GM13977 (cell line): ENCODE measurements around the gene SLC1A7.

Experiments
- DNase-seq: peaks from one replicate; pipeline ENCODE4 v3.0.0; 2012; ENCODE audit warnings: low spot score
- in situ Hi-C: fragments of 300-500 bp; cut with MboI; formaldehyde crosslinking; loops from one replicate; pipeline ENCODE4 v1.12.0; 2022; ENCODE audit warnings: low sequenced_read_pairs, low pct_unique_long_range_greater_than_20kb, mixed read lengths, inconsistent platforms; ENCODE audit not compliant: unreplicated experiment
- TF ChIP-seq, protein P1 (sequence below): IDR thresholded peaks from 2 replicates; pipeline ENCODE4 v1.5.1; 2012; ENCODE audit warnings: mild to moderate bottlenecking, control low read depth; ENCODE audit not compliant: insufficient read depth; ENCODE audit errors: extremely low read depth, missing control alignments

Gene SLC1A7

DNA sequence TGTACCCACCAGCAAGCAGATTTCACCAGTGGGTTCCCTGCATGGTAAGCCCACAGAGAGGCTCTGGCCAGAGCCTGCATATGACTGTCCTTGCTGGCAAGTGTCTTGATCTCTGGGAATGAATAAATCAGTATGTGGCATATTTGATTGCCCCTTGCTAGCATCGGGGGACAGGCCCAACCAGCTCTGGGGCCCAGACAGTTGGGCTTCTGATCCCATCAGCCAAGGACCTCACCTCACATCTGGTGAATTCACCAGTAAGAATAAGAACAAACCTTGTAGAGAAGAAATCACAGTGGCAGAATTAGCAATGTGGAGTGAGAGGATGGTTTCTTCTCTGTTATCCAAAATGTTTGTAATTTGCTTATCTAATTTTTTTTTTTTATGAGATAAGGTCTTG lies 15.9 kb downstream of the SLC1A7 start:
- TF ChIP-seq, protein P1, sequence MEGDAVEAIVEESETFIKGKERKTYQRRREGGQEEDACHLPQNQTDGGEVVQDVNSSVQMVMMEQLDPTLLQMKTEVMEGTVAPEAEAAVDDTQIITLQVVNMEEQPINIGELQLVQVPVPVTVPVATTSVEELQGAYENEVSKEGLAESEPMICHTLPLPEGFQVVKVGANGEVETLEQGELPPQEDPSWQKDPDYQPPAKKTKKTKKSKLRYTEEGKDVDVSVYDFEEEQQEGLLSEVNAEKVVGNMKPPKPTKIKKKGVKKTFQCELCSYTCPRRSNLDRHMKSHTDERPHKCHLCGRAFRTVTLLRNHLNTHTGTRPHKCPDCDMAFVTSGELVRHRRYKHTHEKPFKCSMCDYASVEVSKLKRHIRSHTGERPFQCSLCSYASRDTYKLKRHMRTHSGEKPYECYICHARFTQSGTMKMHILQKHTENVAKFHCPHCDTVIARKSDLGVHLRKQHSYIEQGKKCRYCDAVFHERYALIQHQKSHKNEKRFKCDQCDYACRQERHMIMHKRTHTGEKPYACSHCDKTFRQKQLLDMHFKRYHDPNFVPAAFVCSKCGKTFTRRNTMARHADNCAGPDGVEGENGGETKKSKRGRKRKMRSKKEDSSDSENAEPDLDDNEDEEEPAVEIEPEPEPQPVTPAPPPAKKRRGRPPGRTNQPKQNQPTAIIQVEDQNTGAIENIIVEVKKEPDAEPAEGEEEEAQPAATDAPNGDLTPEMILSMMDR: no peak
- in situ Hi-C loops: no loop called here
- DNase-seq: no peak

DNA sequence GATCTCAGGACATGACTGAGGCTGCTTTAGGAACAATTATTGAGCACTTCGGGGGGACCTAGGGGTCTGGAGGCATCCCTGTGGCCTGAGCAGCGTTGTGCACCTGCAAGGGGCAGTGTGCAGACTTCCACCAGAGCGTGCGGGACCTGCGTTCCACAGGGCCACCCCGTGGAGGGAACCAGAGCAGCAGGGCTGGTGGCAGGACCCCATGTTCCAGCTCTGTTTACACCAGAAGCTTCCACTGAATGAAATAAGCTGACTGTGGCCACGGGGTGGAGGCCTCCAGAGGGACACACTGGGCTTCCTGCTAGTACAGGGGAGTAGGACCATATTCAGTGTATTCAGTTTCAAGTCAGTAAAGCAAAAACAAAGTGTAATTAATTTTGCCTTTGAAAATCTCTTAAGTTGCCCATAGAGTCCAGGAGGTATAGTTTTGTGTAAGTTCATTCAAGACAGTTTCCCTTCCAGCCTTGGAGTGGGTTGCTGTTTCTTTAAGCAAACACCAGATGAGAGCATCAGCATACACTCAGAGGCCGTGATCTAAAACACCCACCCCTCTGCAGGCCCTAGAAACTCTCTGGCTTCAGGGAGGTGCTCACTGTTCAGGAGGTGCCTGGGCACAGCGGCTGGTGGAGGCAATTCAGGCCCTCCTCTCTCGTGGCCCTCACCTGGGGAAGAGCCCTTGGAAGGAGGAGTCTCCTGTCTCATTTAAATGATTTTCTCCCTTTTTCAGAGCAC lies 16.6 kb downstream of the SLC1A7 start:
- TF ChIP-seq, protein P1: no peak
- in situ Hi-C loops: no loop called here
- no peak for DNase-seq

DNA sequence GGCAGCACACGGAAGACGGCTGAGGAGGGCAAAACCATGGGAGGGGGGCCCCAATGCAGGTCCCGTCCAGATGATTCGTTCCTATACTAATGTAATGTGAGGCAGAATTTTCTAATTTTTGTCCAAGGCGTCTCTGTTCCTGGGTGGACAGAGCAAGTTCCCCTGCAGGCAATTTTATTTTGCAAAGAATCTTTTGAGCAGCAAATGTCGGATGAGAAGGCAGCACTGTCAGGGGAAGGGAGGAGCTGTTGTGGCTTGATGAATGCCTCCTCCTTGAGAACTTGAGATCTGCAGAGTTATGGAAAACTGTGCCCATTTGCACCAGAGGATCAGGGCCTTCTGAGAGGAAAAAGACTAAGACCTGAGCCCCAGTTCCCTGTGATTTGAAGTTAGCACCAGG lies 17.3 kb downstream of the SLC1A7 start:
- TF ChIP-seq, protein P1: no peak
- DNase-seq: no peak
- in situ Hi-C loops: no loop called here

DNA sequence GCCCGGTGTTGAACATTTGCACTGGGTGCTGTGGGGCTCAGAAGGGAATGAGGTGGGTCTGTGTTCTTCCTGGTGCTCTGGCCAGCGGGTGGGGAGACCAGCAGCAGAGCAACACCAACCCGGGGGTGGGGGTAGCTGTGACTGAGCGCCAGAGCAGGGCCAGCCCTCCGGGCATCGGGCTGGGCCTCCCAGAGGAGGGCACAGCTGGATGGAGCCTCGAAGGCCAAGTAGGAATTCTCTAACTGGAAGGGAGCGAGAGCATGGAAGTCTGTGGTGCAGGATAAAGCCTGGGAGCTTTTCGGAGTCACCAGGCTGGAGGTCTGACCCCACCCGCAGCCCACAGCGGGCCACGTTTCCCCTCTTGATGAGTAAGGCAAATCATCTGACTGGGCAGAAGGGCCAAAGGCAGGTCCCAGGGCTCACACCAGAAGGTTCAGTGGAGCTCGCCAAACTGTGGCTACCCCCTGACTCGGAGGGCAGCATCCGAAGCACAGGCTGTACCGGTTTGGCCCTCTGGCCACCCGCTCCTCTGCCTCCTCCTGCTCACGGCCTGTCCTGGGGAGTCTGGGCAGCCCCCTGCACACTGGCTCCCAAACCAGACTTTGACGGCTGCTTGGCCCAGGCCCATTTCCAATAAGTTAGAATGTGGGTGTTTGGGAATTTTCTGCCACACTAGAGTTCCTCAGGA lies 18.8 kb downstream of the SLC1A7 start:
- in situ Hi-C loops: no loop called here
- TF ChIP-seq, protein P1: no peak
- DNase-seq: no peak

DNA sequence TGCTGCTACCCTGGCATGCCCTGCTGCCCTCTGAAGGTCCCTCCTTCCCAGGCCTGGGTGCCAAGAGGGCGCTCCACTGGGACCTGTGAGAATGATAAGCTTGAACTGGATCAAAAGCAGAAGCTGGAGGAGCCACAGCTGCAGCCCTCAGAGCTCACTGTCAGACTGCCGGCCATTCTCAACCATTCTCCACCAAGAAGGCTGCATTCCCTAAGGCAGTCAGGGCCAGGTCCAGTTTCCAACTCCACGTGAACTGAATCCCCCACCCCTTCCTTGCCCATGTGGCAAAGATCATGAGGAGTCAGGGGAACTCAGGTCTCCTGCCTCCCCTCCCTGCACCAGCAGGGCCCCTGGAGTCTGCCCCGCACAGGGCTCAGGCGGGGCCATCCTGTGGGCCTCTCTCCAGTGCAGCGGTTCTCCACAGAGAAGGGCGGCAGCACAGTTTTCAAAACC lies 19.5 kb downstream of the SLC1A7 start:
- in situ Hi-C loops: no loop called here
- DNase-seq: no peak
- TF ChIP-seq, protein P1: no peak

DNA sequence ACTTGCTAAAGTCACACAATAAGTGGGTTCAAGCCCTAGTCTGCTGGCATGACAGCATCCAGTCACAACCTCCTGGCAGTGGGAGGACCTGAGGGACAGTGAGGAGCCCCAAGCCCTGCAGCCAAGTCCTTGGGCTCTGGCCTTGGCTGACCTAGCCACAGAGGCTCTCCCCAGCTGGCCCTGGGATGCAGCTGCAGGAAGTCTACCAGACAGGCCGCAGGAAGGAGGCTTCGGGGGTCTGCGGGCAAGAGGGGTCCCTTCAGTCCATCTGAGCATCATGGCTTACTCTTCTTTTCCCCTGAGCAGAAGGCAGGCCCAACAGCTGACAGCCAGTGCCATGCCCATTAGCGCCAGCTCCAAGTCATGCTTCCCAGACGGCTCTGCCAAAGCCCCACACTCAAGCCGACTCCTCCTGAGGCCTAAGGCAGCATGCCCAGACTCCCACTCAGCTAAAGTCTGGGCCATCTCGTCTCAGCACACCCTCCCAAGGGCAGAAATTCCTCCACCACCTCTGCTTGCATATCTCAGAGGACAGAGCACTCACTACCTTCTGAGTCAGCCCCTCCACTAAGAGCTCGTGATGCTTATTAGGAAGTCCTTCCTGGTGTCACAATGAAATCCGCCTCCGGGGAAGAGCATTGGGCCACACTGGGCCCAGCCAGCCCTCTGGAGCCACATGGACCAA lies 20.1 kb downstream of the SLC1A7 start:
- in situ Hi-C loops: no loop called here
- no peak for DNase-seq
- TF ChIP-seq, protein P1: no peak
